Measurements from ENCODE around the gene PRUNE2. TPM values are rescaled to one million over a fixed set of nuclear protein-coding genes. Genes with fewer than 3 reads are reported as not detected.

PRUNE2 gene
- total RNA-seq, 1 donor from 2014 or later: 3.1 TPM

DNA sequence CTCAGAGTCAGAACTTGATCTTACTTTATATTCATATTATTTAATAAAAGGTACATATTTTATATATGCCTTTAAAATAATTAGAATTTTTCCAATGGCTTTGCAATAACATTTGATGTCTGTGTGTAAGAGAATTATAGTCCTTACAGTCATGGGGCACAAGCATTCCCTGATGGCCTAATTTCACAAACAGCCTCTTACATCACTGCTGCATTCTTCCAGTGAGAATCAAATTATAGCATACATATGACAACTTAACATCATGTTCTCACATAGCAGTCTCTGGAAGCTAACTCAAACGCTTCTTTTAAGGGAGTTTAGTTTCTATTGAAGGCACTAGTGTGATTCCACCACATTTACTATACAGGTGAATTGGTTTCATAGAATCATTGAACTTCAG, 15.3 kb upstream of the PRUNE2 start:
- Histone ChIP-seq H3K9me3 (replicated peaks) (peaks cover 8% of the 10 kb centered on the region), H3K4me3 (no peak overlapping the region), H3K4me1 (no peaks in the 10 kb centered on the region), H3K36me3 (no peaks in the 10 kb centered on the region), H3K27me3 (ENCODE audit: low read depth) (peaks cover 14% of the 10 kb centered on the region), H3K27ac (replicated peaks) (no peak overlapping the region)
- DNase-seq: no peak
- no peak for TF ChIP-seq CTCF (IDR thresholded peaks at IDR 0.05; ENCODE audit: borderline replicate concordance)
- intact Hi-C loops (cut with micrococcal nuclease): no loop called here

- no peak overlapping the region for H3K4me3 ChIP-seq
- no peaks in the 10 kb centered on the region for H3K9me3 ChIP-seq (replicated peaks)
- H3K36me3 ChIP-seq: no peaks in the 10 kb centered on the region
- no peak overlapping the region for H3K27ac ChIP-seq (replicated peaks)
- no peak for DNase-seq
- H3K4me1 ChIP-seq: no peaks in the 10 kb centered on the region
- no peak for TF ChIP-seq CTCF (IDR thresholded peaks at IDR 0.05; ENCODE audit: borderline replicate concordance)
- intact Hi-C loops (cut with micrococcal nuclease): no loop called here
- H3K27me3 ChIP-seq (ENCODE audit: low read depth): peaks cover 16% of the 10 kb centered on the region
Observed at GRCh38 chr9:76917299-76917698, 11.4 kb upstream of the PRUNE2 start.

GRCh38 chr9:76916231-76916630, 10.3 kb upstream of the PRUNE2 start:
- intact Hi-C loops (cut with micrococcal nuclease): no loop called here
- H3K4me3 ChIP-seq: no peak overlapping the region
- DNase-seq: no peak
- no peak overlapping the region for H3K27ac ChIP-seq (replicated peaks)
- H3K27me3 ChIP-seq (ENCODE audit: low read depth): peaks cover 16% of the 10 kb centered on the region
- no peaks in the 10 kb centered on the region for H3K4me1 ChIP-seq
- H3K9me3 ChIP-seq (replicated peaks): no peaks in the 10 kb centered on the region
- TF ChIP-seq CTCF (IDR thresholded peaks at IDR 0.05; ENCODE audit: borderline replicate concordance): no peak
- no peaks in the 10 kb centered on the region for H3K36me3 ChIP-seq

DNA sequence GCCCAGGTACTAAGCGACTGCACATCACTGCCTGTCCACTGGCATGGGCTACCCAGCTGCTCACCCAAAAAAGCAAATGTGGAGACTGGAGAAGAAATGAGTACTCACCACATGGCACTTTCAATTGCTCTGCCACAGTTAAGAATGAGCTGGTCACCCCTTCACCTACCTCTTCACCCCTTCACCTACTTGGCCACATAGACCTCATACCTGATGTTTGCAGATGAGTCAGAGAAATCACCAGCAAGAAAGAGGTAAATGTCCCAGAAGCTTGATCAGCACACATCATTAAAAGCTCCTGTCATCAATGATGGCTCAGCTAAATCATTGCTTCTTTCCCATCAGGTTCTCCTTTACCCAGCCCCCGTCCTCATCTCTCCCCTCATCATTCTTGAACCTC, 7.6 kb upstream of the PRUNE2 start:
- Histone ChIP-seq H3K27me3 (ENCODE audit: low read depth) (peaks cover 16% of the 10 kb centered on the region), H3K27ac (replicated peaks) (no peak overlapping the region), H3K36me3 (no peaks in the 10 kb centered on the region), H3K9me3 (replicated peaks) (peaks cover 12% of the 10 kb centered on the region), H3K4me1 (no peaks in the 10 kb centered on the region), H3K4me3 (no peak overlapping the region)
- no peak for TF ChIP-seq CTCF (IDR thresholded peaks at IDR 0.05; ENCODE audit: borderline replicate concordance)
- intact Hi-C loops (cut with micrococcal nuclease): no loop called here
- DNase-seq: no peak

DNA sequence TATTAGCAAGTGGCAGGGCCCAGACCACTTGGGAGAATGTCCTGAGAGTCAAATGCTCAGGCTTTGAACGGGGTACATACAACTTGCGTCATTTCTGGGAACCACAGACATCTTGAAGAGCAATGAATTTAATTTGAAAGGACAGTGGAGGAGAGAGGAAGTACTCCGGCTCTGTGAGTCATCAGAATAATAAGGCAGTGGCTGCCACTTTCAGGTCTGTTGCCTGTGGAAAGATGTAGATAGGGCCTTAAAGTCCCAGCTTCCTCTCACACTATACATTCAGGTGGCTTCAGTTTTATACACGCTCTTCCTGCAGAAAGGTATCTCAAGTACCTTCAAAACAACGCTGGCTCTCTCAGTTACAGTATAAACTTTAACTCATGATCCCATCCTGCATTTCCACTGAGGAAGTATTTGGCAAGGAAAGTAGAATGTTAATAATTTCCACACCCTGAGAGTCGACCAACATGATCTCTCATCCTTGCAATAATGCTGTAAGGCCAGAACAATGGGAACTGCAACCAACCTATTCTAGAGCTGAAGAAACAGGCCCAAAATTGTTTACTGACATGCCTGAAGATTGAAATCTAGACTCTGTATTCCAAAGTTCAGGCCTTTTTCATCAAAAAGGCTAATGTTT, 6.8 kb upstream of the PRUNE2 start:
- Histone ChIP-seq H3K4me3 (no peak overlapping the region), H3K27ac (replicated peaks) (no peak overlapping the region), H3K36me3 (no peaks in the 10 kb centered on the region), H3K9me3 (replicated peaks) (peaks cover 12% of the 10 kb centered on the region), H3K27me3 (ENCODE audit: low read depth) (peaks cover 16% of the 10 kb centered on the region), H3K4me1 (no peaks in the 10 kb centered on the region)
- intact Hi-C loops (cut with micrococcal nuclease): no loop called here
- DNase-seq: no peak
- TF ChIP-seq CTCF (IDR thresholded peaks at IDR 0.05; ENCODE audit: borderline replicate concordance): no peak
